ENCODE data around the gene POU2AF3.

The POU2AF3 gene

GRCh38 chr11:111352935-111353710, 54.8 kb downstream of the POU2AF3 start:
- no peak for DNase-seq (ENCODE audit: low read depth in 2 of 2)

- no peak for DNase-seq (ENCODE audit: low read depth in 2 of 2)
These were observed 55.6 kb downstream of the POU2AF3 start for GRCh38 chr11:111353776-111354600.

- no peak for DNase-seq (ENCODE audit: low read depth in 2 of 2)
These were observed 56.2 kb downstream of the POU2AF3 start for GRCh38 chr11:111354601-111354891.

GRCh38 chr11:111355101-111355500, 56.8 kb downstream of the POU2AF3 start:
- DNase-seq (ENCODE audit: low read depth in 2 of 2), result no peak

- DNase-seq (ENCODE audit: low read depth in 2 of 2), result no peak
These were observed 57.8 kb downstream of the POU2AF3 start for GRCh38 chr11:111355956-111356659.

GRCh38 chr11:111356660-111357048, 58.3 kb downstream of the POU2AF3 start:
- DNase-seq (ENCODE audit: low read depth in 2 of 2), result no peak

GRCh38 chr11:111357150-111358037, 59.0 kb downstream of the POU2AF3 start:
- DNase-seq (ENCODE audit: low read depth in 2 of 2), result no peak
